ENCODE data around the gene PRKACA.

The PRKACA gene

DNA sequence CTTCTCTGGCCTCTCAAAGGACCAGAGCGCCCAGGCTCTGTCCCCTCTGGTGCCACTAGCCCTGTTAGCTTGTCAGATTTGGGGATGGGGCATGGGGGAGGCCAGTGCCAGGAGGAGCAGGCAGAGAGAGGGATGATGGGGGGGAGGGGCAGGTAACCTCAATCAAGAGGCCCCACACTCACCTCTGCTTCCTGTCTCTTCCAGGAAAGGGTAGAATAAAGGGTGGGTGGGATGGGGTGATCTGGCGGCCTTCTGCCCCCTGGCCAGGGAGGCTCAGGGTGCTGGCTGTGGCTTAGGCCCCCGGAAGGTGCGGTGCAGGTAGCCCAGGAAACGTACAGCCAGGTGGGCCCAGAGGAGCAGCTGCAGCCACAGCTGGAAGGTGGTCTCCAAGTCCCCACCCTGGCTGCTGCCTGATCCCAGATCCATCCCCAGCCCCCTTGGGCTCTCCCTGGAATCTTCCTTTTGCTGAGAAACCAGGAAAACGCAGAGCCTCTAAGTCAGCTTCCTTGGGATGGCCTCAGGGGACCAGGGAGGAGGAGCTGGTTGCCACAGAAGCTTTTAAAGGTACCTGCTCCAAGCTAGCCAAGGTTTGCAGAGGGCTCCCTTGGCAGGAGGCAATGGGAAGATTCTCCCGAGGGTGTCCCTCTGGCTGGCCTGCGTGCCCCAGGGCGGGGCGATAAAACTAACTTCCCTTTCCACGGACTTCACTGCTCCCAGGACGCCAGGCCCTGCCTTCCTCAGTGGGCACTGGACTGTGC, 5.3 kb downstream of the PRKACA start:
- no peak overlapping the region for H3K4me3 ChIP-seq (replicated peaks; ENCODE audit: low read depth, low read length)
- DNase-seq (ENCODE audit: extremely low read depth, low read depth), result no peak
- no peak for TF ChIP-seq CTCF (IDR thresholded peaks at IDR 0.05; ENCODE audit: low read depth, low read length, missing control alignments)

- no peak for TF ChIP-seq CTCF (IDR thresholded peaks at IDR 0.05; ENCODE audit: low read depth, low read length, missing control alignments)
- no peak overlapping the region for H3K4me3 ChIP-seq (replicated peaks; ENCODE audit: low read depth, low read length)
- DNase-seq (ENCODE audit: extremely low read depth, low read depth), result no peak
These were observed 6.1 kb downstream of the PRKACA start for GRCh38 chr19:14111486-14111885.

GRCh38 chr19:14110650-14111049, 6.9 kb downstream of the PRKACA start:
- no peak for TF ChIP-seq CTCF (IDR thresholded peaks at IDR 0.05; ENCODE audit: low read depth, low read length, missing control alignments)
- DNase-seq (ENCODE audit: extremely low read depth, low read depth), result no peak
- H3K4me3 ChIP-seq (replicated peaks; ENCODE audit: low read depth, low read length), result no peak overlapping the region

DNA sequence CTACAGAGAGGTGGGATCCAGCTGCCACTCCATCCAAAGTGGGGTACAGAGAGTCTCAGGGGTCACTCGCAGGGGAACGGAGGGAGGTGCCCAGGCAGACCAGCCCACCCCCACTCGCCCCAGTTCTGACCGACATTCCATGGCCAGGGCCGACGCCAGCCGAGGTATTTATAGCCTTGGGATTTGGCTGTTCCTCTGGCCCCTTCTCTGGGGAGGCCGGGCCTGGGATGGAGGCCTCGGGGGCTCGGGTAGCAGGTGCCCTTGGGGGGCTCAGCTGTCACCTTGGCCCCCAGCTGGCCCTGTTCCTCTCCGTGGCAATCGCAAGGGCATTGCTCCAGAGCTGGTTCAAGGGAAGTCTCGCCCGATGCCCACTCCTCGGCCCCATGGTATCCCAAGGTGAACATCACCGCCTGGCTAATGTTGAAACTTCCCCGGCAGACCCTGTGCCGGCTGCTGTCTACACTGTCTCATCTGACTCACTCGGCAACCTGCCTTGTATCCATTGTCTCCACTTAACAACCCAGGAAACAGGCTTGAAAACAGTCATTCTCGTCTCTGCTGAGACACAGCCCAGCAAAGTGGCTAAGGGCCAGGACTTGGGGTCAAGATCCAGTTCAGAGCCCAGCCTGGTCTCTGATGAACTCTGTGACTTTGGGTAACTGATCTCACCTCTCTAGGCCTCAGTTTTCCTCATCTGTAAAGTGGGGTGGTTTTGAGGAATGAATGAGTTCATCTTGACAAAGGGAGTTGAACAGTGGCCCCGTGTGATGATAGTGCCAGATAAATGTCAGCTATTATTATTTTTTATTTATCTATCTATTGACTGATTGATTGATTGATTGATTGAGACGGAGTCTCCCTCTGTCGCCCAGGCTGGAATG, 9.7 kb downstream of the PRKACA start:
- TF ChIP-seq CTCF (IDR thresholded peaks at IDR 0.05; ENCODE audit: low read depth, low read length, missing control alignments), result no peak
- H3K4me3 ChIP-seq (replicated peaks; ENCODE audit: low read depth, low read length), result no peak overlapping the region
- no peak for DNase-seq (ENCODE audit: extremely low read depth, low read depth)

DNA sequence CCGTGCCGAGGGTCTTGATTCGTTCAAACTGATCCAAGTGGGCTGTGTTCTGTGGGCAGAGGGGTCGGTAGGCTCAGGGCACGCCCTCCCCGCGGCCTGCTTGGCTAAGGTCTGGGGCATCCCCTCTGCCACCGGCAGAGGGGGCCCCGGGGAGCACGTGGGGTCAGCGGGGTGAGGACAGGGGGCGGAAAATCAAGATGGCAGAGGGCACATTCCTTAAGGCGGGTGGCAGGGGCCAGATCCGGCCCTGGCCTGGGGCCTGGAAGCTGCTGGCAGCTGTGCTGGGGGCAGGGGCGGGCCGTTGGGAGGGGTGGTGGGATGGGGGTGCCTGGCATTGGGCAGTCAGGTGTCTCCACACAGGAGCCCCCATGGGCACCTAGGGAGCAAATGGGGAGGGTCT, 10.7 kb downstream of the PRKACA start:
- no peak for TF ChIP-seq CTCF (IDR thresholded peaks at IDR 0.05; ENCODE audit: low read depth, low read length, missing control alignments)
- no peak overlapping the region for H3K4me3 ChIP-seq (replicated peaks; ENCODE audit: low read depth, low read length)
- no peak for DNase-seq (ENCODE audit: extremely low read depth, low read depth)

- no peak for DNase-seq (ENCODE audit: extremely low read depth, low read depth)
- TF ChIP-seq CTCF (IDR thresholded peaks at IDR 0.05; ENCODE audit: low read depth, low read length, missing control alignments), result no peak
- H3K4me3 ChIP-seq (replicated peaks; ENCODE audit: low read depth, low read length), result no peak overlapping the region
These were observed 11.9 kb downstream of the PRKACA start for GRCh38 chr19:14105680-14106079.

Data from HFF-Myc (cell line).